Fibroblast of villous mesenchyme (primary cell): ENCODE results near the gene FXYD4. TPM values are rescaled to one million over a fixed set of nuclear protein-coding genes. Genes with fewer than 3 reads are reported as not detected.
"Not testable (repeated sequence)": the region's sequence is repeated elsewhere in the genome, so short reads cannot be mapped to it uniquely, and the experiment has no call there.

Source experiments
- DNase-seq: peaks from one replicate; pipeline ENCODE4 v3.0.0-alpha.2; 2010; ENCODE audit warnings: low read depth
- H3K4me3 ChIP-seq: 2 replicates; pipeline ENCODE4 v1.5.1; 2011; ENCODE audit warnings: low read depth, mild to moderate bottlenecking, low read length
- total RNA-seq: library from RNA; depleted of rRNA; stranded (reverse); fragments of >200 nt; gene quantifications from 2 replicates; pipeline ENCODE4 v1.2.3, GENCODE V29; 2012
- TF ChIP-seq, protein P1 (sequence below): IDR thresholded peaks from 2 replicates; pipeline ENCODE4 v1.5.1; 2012; ENCODE audit warnings: low read depth, mild to moderate bottlenecking, low read length; ENCODE audit not compliant: insufficient read depth

FXYD4 gene
- total RNA-seq, 1 donor = not detected

DNA sequence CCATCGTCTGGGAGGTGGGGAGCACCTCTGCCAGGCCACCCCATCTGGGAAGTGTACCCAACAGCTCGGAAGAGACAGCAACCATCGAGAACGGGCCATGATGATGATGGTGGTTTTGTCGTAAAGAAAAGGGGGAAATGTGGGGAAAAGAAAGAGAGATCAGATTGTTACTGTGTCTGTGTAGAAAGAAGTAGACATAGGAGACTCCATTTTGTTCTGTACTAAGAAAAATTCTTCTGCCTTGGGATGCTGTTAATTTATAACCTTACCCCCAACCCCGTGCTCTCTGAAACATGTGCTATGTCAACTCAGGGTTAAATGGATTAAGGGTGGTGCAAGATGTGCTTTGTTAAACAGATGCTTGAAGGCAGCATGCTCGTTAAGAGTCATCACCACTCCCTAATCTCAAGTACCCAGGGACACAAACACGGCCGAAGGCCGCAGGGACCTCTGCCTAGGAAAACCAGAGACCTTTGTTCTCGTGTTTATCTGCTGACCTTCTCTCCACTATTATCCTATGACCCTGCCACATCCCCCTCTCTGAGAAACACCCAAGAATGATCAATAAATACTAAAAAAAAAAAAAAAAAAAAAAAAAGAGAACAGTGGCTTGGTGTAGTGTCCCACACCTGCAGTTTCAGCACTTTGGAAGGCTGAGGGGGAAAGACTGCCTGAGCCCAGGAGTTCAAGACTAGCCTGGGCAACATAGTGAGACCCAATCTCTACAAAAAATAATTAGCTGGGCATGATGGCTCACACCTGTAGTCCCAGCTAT lies 41.2 kb upstream of the FXYD4 start:
- DNase-seq = not testable (repeated sequence)

DNA sequence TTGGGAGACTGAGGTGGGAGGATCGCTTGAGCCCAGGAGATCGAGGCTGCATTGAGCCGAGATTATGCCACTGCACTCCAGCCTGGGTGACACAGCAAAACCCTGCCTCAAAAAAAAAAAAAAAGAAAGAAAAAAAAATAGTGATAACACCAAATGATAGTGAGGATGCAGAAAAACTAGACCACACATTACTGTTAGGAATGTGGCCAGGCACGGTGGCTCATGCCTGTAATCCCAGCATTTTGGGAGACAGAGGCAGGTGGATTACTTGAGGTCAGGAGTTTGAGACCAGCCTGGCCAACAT lies 40.7 kb upstream of the FXYD4 start:
- not testable (repeated sequence) for DNase-seq, H3K4me3 ChIP-seq

More for the DNA sequence above, 41.2 kb upstream of the FXYD4 start:
- H3K4me3 ChIP-seq = not testable (repeated sequence)

DNA sequence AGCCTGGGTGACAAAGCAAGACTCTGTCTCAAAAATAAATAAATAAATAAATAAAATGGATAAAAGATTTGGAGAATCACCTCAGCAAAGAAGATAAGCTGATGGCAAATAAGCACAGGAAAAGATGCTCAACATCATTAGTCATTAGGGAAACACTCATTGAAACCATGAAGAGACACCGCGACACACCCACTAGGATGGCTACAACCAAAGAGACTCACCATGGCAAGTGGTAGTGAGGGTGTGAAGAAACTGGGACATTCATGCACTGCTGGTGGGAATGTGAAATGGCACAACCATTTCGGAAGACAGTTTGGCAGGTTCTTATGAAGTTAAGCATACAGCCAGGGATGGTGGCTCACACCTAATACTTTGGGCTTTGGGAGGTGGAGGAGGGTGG lies 37.8 kb upstream of the FXYD4 start:
- no peak overlapping the region for H3K4me3 ChIP-seq
- no peak for DNase-seq
- TF ChIP-seq, protein P1, sequence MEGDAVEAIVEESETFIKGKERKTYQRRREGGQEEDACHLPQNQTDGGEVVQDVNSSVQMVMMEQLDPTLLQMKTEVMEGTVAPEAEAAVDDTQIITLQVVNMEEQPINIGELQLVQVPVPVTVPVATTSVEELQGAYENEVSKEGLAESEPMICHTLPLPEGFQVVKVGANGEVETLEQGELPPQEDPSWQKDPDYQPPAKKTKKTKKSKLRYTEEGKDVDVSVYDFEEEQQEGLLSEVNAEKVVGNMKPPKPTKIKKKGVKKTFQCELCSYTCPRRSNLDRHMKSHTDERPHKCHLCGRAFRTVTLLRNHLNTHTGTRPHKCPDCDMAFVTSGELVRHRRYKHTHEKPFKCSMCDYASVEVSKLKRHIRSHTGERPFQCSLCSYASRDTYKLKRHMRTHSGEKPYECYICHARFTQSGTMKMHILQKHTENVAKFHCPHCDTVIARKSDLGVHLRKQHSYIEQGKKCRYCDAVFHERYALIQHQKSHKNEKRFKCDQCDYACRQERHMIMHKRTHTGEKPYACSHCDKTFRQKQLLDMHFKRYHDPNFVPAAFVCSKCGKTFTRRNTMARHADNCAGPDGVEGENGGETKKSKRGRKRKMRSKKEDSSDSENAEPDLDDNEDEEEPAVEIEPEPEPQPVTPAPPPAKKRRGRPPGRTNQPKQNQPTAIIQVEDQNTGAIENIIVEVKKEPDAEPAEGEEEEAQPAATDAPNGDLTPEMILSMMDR = no peak

DNA sequence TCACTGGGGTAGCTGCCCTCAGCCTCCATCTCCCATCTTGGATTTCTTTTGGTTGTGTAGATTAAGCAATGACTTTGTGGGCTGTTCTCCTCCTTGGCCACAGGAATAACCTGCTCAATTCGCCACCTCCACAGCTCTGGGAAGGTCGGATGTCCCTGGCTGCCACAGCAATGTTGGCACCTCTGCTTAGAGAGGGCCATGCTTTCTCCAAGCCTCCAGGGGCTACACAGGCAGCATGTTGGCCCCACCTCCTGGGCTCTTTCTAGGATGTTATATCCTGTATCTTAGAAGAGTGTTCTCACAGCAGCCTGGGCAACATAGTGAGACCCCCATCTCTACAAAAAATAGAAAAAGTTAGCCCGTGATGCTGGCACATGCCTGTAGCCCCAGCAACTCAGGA lies 35.4 kb upstream of the FXYD4 start:
- H3K4me3 ChIP-seq = no peak overlapping the region
- TF ChIP-seq, protein P1 = no peak
- DNase-seq = no peak

DNA sequence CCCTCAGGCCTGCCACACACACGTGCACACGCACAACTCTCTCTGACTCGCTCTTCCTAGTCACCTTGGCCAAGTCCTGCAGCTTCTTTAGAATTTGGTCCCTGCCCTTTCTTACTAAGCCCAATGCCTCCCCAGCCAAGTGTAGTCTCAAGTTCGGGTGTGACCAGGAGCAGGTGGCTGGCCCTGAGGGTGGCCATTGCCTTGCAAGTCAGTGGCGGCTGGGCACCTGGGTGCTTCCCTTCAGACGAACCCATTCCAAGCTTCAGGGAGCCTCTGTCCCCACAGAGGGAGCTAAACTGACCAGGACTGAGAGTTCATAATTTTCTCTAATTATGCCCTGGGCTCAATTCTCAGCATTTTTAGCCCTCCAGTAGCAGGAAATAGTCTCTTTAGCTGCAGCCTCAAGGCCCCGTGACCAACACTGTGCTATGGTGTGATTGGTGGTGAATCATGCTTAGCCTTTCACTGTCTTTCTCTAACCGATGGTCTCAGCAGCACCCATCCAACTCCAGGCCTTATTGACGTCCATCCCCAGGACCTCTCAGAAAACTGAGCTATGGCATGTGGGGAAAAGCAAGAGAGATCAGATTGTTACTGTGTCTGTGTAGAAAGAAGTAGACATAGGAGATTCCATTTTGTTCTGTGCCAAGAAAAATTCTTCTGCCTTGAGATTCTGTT lies 34.7 kb upstream of the FXYD4 start:
- DNase-seq = no peak
- TF ChIP-seq, protein P1 = no peak
- no peak overlapping the region for H3K4me3 ChIP-seq

DNA sequence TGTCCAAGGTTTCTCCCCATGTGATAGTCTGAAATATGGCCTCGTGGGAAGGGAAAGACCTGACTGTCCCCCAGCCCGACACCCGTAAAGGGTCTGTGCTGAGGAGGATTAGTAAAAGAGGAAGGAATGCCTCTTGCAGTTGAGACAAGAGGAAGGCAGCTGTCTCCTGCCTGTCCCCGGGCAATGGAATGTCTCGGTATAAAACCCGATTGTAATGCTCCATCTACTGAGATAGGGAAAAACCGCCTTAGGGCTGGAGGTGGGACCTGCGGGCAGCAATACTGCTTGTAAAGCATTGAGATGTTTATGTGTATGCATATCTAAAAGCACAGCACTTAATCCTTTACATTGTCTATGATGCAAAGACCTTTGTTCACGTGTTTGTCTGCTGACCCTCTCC lies 33.9 kb upstream of the FXYD4 start:
- not testable (repeated sequence) for H3K4me3 ChIP-seq, DNase-seq

DNA sequence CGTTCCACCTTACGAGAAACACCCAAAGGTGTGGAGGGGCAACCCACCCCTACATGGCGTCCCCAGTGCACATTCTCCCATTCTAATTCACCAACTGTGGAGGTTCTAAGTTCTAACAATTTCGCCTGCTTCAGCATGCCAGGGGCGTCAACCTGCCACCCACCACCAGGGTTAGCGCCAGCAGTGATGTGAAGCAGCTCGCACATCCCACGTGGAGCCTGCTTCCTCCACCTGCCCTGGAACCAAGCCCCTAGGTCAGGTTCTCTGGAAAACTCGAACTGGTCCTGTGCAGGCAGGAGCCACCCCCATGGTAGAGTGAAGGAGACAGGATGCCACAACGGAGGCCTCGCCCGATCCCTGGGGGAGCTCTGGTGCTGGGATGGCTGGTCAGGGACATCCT lies 33.3 kb upstream of the FXYD4 start:
- no peak overlapping the region for H3K4me3 ChIP-seq
- no peak for DNase-seq
- TF ChIP-seq, protein P1 = no peak

DNA sequence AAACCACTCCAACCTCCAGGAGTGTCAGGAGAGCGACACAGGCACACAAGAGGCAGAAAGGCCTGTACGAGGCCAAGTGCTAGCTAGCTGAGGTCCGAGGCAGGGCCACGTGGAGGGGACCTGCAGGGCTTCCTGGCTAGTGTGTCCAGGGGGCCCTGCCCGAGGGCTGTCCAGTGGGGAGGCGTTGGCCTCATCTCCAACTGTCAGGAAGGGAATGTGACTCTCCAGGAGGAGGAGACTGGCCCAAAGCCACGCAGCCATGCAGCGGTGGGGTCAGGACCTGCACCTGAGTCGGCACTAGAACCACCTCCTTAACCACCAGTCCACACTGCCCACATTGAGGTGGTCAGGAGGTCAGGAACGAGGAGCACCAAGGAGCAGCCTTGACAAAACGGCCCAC lies 32.3 kb upstream of the FXYD4 start:
- TF ChIP-seq, protein P1 = no peak
- DNase-seq = no peak
- no peak overlapping the region for H3K4me3 ChIP-seq
